Endothelial cell of umbilical vein (primary cell): ENCODE data around the gene TMC6.

Experiments used
- EZH2 ChIP-seq: IDR thresholded peaks from 2 replicates; pipeline ENCODE4 v1.6.1; 2012; ENCODE audit warnings: borderline replicate concordance, low read depth, mild to moderate bottlenecking, moderate library complexity, low read length, inconsistent platforms; ENCODE audit not compliant: severe bottlenecking
- FOS ChIP-seq: IDR thresholded peaks from 2 replicates; pipeline ENCODE4 v1.6.1; 2011; ENCODE audit warnings: mild to moderate bottlenecking, low read length, moderate library complexity, borderline replicate concordance; ENCODE audit not compliant: insufficient read depth
- GATA2 ChIP-seq: IDR thresholded peaks from 2 replicates; pipeline ENCODE4 v1.7.0; 2011; ENCODE audit warnings: low read depth, mild to moderate bottlenecking, moderate library complexity, mixed read lengths, low read length; ENCODE audit not compliant: insufficient read length, insufficient read depth
- MAX ChIP-seq: IDR thresholded peaks from 2 replicates; pipeline ENCODE4 v1.6.1; 2011; ENCODE audit not compliant: insufficient read depth, insufficient read length
- POLR2A ChIP-seq: IDR thresholded peaks from 2 replicates; pipeline ENCODE4 v1.6.1; 2012; ENCODE audit warnings: low read depth, mild to moderate bottlenecking, control low read depth, low read length
- POLR2AphosphoS5 ChIP-seq: IDR thresholded peaks from 2 replicates; pipeline ENCODE4 v1.6.1; 2012; ENCODE audit warnings: low read depth, mild to moderate bottlenecking, control low read depth, low read length, moderate library complexity; ENCODE audit not compliant: insufficient read depth
- TF ChIP-seq, protein P1 (sequence below), 2 donors: IDR thresholded peaks; 1 replicate in 1 of 2; 2 replicates in 1 of 2; pipeline ENCODE4 v1.5.1; 2011; ENCODE audit warnings: low read length in 2 of 2, mild to moderate bottlenecking in 2 of 2, moderate library complexity in 2 of 2, control low read depth in 1 of 2, inconsistent platforms in 1 of 2, low read depth in 1 of 2; ENCODE audit not compliant: insufficient read depth in 1 of 2; ENCODE audit errors: extremely low read depth in 1 of 2

GRCh38 chr17:78124081-78124835, 4.3 kb downstream of the TMC6 start:
- TF ChIP-seq, protein P1, sequence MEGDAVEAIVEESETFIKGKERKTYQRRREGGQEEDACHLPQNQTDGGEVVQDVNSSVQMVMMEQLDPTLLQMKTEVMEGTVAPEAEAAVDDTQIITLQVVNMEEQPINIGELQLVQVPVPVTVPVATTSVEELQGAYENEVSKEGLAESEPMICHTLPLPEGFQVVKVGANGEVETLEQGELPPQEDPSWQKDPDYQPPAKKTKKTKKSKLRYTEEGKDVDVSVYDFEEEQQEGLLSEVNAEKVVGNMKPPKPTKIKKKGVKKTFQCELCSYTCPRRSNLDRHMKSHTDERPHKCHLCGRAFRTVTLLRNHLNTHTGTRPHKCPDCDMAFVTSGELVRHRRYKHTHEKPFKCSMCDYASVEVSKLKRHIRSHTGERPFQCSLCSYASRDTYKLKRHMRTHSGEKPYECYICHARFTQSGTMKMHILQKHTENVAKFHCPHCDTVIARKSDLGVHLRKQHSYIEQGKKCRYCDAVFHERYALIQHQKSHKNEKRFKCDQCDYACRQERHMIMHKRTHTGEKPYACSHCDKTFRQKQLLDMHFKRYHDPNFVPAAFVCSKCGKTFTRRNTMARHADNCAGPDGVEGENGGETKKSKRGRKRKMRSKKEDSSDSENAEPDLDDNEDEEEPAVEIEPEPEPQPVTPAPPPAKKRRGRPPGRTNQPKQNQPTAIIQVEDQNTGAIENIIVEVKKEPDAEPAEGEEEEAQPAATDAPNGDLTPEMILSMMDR (IDR thresholded peaks at IDR 0.05; ENCODE audit: extremely low read depth in 1 of 2, insufficient read depth in 1 of 2, low read depth in 1 of 2, low read length in 2 of 2) = no peak
- TF ChIP-seq POLR2AphosphoS5 = no peak
- TF ChIP-seq POLR2A = no peak
- TF ChIP-seq EZH2 = no peak
- no peak for TF ChIP-seq FOS
- TF ChIP-seq MAX = no peak
- no peak for TF ChIP-seq GATA2
